Measurements from ENCODE around the gene RBPJ.

GRCh38 chr4:26478330-26478729 is 157.5 kb downstream of the RBPJ start:
- no peak for TF ChIP-seq CTCF (IDR thresholded peaks at IDR 0.05)
- TF ChIP-seq RAD21 (IDR thresholded peaks at IDR 0.05; ENCODE audit: low read length) = no peak
- no peak for TF ChIP-seq FOXJ3 (CRISPR knock-in tag; IDR thresholded peaks at IDR 0.05)
- TF ChIP-seq TAF1 (IDR thresholded peaks at IDR 0.05; ENCODE audit: borderline replicate concordance, low read depth, low read length) = no peak
- TF ChIP-seq EZH2phosphoT487 (IDR thresholded peaks at IDR 0.05; ENCODE audit: borderline replicate concordance, low read depth) = no peak
- no peak for TF ChIP-seq YY1 (IDR thresholded peaks at IDR 0.05; ENCODE audit: low read depth)
- TF ChIP-seq SMC3 (IDR thresholded peaks at IDR 0.05; ENCODE audit: low read depth, low read length) = no peak
